Embryonic facial prominence (tissue), 1 donor: ENCODE data around the gene AKAP13.

Experiments
- DNase-seq: peaks from one replicate; pipeline ENCODE4 v3.0.0-alpha.2; 2016; ENCODE audit errors: extremely low spot score

The AKAP13 gene

GRCh38 chr15:85766001-85766831 is 385.8 kb downstream of the AKAP13 start:
- DNase-seq: no peak

DNA sequence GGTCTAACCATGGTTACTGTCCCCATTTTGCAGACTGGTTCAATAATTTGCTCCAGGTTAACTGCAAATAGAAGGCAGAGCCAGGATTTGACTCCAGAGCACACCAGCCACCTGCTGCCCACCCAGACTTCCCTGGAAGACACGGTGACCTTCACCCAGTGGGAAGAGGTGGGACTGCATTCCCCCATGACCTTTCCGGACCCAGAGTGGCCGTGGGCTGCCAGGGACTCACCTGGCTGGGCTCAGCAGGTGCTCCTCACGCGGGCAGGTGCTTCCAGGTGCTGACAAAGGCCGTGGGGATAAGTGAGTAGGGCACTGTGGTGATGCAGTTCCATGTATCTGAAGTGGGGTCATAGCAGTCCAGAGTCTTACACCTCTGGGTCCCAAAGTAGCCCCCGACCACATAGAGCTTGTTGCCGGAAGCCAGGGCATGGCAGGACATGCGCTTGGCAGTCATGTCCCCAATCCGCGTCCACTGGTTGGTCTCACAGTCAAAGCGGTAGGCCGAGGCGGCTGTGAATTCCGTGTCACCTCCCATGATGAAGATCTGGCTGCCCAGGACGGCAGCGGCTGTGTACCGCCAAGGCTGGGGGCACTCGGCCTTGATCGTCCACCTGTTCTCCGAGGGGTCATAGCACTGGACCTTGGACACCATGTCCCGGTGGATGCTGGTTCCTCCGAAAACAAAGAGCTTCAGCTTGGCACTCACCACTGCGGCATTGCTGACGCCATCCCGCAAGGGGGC is 387.6 kb downstream of the AKAP13 start:
- no peak for DNase-seq

DNA sequence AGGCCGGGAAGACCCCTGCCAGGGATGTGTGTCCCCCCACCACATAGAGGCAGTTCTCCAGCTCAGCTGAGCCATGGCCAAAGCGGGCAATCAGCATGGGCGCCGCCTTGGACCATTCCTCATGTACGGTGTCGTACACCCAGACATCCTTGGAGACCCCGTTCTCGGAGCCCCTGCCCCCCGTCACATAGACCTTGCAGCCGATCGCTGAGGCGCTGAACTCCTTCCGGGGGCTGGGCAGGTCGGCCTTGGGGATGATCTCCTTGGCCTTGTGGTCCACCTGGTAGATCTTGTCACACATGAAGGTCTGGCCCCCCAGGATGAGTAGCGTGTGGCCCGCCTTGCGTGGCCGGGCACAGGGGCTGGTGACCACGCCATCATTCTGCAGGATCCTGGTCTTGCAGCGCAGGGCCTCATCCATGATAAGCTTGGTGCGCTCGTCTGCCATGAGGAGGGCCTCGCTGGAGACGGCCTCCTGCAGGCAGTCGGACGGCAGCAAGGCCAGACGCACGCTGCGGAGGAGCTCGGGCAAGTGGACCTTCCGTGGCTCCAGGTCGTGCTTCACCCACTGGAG is 388.3 kb downstream of the AKAP13 start:
- DNase-seq: no peak

DNA sequence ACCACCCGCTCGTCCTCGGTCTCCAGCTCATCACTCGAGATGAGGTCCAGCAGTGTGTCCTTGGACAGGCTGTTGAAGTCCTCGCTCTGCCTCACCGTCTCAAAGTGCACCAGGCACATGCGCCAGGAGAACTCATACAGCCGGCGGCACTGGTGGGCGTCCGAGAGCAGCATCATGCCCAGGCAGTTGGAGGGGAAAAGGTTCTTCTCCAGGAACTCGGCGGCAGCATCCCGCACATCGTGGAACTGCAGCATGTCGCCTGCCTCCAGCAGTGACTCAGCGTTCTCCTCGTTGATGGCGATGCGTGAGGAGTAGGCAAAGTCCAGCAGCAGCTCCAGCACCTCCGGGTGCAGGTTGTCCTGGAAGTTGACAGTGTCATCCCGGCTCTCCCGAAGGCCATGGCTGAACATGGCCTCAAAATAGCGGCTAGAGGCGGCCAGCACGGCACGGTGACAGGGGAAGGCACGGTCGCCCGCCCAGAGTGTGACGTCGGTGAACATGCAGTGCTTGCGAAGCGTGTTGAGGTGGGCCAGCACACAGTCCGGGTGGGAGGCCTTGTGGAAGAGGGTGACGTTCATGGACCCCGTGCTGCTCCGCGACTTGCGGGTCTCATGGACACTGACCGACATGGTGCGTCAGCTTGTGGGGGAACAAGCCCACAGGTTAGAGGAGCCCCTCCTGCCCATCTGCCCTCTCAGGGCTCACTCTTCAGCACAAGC is 388.9 kb downstream of the AKAP13 start:
- DNase-seq: no peak

- DNase-seq: no peak
Observed at GRCh38 chr15:85770096-85771041, 390.0 kb downstream of the AKAP13 start.

- DNase-seq: no peak
Observed at GRCh38 chr15:85771271-85771670, 390.9 kb downstream of the AKAP13 start.

DNA sequence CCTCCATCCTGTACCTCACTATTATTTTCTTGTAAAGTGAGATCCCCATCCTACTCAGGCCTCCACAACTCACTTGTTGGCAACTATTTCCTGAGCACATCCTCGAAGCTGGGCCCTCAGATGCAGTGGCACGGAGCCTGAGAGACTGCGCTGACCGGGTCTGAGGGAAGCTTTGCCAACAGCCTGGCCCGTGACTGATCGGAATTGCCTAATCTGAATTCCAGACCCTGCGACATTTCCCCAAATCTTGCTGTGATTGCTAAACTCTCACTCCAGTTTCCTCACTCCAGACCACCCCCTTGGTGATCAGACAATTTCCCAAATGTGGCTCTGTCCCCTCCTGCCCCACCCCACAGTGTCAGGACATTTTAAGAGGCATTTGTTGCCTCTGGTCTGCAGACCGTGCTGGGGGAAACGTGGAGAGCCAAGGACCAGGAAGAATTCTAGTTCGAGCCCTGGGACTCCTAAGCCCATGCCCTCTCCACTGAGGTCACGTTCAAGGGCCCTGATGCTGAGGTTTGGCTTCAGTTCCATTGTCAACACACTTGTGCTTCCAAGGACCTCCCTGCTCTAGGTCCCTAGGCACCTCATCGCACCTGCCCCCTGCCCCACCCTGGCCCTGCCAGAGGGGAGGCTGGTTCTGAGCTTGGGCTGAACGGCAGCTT is 391.5 kb downstream of the AKAP13 start:
- no peak for DNase-seq

DNA sequence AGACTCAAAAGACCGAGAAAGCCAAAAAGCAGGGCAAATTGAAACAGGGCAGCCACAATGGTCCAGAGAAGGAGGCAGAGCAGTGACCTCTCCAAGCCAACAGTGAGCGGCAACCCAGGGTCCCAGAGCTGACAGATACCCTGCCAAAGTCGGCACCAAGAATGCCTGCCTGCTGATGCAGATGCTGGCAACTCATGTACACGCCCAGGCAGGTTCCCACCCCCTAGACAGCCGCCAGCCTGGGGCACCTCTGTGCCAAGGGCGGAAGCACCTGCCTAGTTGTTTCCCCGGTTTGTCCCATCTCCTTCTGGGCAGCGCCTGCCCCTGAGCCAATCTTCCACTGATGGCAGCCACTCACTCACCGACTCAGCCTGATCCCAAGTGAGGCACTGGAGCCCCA is 392.3 kb downstream of the AKAP13 start:
- no peak for DNase-seq

DNA sequence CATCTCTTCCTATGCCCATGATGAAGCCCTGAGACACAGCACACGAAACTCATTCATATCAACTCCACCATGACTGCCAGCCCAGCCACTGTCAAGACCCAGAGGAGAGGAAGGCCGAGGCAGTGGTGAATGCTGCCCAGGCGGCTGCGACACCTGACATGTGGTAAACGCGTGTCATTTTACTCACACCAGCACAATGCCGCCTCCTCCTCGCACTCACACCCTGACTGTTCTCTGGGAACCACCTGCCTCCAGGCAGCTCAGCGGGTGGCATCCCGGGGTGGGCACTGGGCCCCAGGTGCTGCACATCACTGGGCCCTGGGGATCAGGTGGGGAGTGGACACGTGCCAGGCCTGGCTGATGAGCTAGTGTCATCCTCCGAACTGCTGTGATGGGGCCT is 392.8 kb downstream of the AKAP13 start:
- DNase-seq: no peak

DNA sequence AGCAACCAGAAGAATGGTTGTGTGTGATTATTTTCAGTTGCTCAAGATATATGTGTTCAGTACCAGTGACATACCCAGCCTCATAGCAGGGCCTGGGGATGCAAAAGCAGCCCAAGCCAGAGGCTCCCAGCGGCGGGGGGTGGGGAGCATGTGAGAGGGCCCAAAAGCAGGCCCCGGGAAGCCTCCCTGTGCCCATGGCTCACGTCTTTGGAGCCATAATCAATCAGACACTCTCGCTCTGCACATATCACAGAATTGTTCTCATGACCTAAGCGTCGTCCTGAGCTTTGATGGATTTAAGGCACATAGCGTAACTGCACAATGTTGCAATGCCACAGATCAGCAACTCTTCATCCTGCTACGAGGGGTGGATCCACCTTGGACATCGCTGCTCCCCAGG is 393.6 kb downstream of the AKAP13 start:
- no peak for DNase-seq

- no peak for DNase-seq
Observed at GRCh38 chr15:85777250-85778106, 397.1 kb downstream of the AKAP13 start.

DNA sequence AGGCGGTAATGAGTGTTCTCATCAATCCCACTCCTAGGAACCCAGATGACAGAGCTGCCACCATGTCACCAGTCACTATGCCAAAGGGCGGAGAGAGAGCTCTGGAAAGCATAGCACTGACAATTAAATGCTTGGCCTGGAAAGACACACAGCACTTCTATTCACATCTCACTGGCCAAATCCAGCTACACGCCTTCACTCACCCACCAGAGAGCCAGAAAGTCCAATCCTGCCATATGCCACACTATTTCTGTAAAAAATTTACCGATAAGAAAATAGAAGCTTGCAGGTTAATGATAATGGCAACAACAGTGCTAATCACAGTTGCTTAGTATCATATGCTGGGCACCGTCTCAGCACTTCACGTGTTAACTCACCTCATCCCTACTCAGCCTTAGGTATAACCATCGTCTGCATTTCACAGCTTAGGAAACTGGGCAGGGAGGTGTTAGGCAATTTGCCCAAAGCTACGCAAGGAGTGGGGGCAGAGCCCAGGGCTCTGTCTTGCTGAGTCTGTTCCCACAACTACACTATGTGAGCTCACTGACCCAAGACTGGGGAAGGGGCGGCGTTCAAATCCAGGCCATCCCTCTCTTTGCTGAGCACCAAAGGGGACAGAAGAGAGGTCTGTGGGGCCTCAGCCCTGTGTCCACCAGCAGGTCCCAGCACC is 397.8 kb downstream of the AKAP13 start:
- DNase-seq: no peak

- DNase-seq: no peak
Observed at GRCh38 chr15:85779249-85779648, 398.8 kb downstream of the AKAP13 start.

DNA sequence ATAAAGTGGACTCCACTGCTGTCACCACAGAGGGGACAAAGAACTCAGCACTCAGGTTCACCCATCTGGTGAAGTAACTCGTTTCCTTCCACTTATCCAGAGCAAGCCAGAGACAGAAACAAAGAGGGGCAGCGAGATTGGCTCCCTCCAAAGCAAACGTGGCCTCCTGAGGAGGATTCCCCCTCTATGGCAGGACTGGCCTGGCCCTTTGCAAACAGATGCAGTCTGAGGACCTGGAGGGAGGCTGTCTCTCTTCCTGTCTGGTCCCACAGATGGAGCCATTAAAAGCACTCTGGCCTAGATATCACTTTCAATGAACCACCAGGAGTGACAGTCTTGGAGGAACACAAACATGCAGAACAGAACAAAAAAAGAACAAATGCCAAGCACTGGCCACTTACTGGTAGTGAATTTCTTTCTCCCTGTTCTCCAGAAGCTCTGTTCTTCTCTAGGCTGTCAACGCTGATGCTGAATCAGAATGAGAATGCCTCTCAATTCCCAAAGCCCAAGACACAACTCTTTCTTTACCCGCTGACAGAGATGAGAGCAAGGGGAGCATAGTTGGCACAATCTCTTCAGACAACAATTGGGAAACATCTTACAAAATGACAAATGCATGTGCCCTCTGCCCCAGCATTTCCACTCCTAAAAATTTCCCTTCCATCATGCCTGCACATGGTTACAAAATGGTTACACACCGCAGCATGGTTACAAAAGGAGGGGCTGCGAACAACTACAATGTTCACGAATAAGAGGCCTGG is 400.0 kb downstream of the AKAP13 start:
- DNase-seq: no peak

DNA sequence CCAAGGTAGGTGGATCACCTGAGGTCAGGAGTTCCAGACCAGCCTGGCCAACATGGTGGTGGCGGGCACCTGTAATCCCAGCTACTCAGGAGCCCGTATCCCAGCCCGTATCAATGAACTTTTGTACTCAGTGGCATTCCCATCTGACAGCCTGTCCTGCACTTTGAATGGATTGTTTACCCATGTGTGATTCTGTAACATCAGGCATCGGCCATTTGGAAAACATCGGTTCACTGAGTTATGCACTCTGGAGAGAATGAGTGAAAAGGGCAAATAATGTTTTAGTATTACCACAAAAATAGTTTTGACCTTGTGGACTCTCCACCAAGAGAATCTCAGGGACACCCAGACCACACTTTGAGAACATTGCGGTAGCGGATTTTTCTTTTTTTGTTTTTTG is 400.7 kb downstream of the AKAP13 start:
- DNase-seq: no peak

GRCh38 chr15:85782064-85782463 is 401.7 kb downstream of the AKAP13 start:
- DNase-seq: no peak

DNA sequence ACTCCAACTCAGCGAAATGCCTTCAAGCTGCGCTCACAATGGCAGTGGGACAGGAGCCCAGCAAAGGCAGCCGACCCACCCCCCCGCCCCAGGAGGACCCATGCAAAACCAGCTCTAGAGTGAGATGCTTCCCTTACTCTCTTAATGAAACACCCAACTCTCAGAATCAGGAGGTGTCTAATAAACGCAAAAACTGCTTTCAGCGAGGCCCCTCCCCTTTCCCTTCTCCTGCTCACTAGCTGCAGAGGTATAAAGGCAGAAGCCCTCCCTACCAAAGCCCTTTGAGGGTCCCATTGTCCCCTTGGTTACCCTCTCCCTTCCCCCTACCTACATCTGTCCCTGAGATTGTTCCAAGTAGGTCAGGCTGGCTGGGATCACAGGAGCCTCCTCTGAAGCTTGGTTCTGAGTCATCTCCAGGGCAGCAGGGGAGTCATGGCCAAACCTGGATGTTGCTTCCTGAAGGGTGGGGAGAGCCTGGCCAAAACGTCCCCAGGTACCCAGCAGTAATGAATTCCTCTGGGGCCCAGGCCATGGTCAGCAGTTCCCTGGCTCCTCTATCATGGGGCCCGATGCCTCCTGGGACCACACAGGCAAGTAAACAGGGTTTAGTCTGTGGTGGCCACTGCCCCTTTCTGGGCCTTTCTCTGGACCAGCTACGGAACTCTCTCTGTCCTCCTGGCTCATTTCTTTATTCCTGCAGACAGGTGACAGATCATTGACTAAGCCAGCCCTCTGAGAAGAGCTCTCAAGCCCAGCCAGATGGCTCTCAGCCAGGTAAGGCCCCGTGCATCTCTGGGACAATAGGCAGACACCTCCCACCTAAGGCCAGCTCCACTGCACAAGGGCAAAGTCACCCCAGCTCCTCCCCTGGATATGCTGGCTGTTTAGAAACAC is 405.7 kb downstream of the AKAP13 start:
- DNase-seq: no peak
